Ascending aorta (tissue), 2 donors: Measurements from ENCODE around the gene TYMP. TPM values are rescaled to one million over a fixed set of nuclear protein-coding genes. Genes with fewer than 3 reads are reported as not detected.

Experiments
- DNase-seq, 2 donors: peaks; one replicate each; pipeline ENCODE4 v3.0.0-alpha.2; 2019; ENCODE audit warnings: low spot score in 2 of 2
- H3K27ac ChIP-seq, 2 donors: fragments of 200-600 bp; sonication (generic); one replicate each; pipeline ENCODE4 v1.5.1; 2016 to 2017; ENCODE audit warnings: mild to moderate bottlenecking in 1 of 2
- H3K27me3 ChIP-seq: fragments of 200-600 bp; sonication (generic); one replicate; pipeline ENCODE4 v1.5.1; 2017
- H3K36me3 ChIP-seq, 2 donors: fragments of 200-600 bp; sonication (generic); one replicate each; pipeline ENCODE4 v1.5.1; 2016
- H3K4me1 ChIP-seq, 2 donors: fragments of 200-600 bp; sonication (generic); one replicate each; pipeline ENCODE4 v1.5.1; 2016 to 2017; ENCODE audit warnings: mild to moderate bottlenecking in 1 of 2
- H3K4me3 ChIP-seq, 2 donors: fragments of 200-600 bp; sonication (generic); one replicate each; pipeline ENCODE4 v1.5.1; 2016 to 2017; ENCODE audit warnings: mild to moderate bottlenecking in 1 of 2
- H3K9me3 ChIP-seq, 2 donors: fragments of 200-600 bp; sonication (generic); one replicate each; pipeline ENCODE4 v1.5.1; 2016
- CTCF ChIP-seq, 3 experiments: fragments of 200-600 bp in 2 of 3; fragments of 450-650 bp in 1 of 3; sonication (generic) in 2 of 3; IDR thresholded peaks; one replicate each; pipeline ENCODE4 v1.5.1; 2016 to 2019; ENCODE audit warnings: antibody characterized with exemption in 3 of 3, mild to moderate bottlenecking in 1 of 3, moderate library complexity in 1 of 3
- intact Hi-C: fragments of 100-400 bp; cut with DNase I; formaldehyde crosslinking; loops from one replicate; pipeline ENCODE4 v1.15.1; 2023
- total RNA-seq: library from RNA; depleted of rRNA; stranded (reverse); fragments of >200 nt; gene quantifications from one replicate; pipeline ENCODE4 v1.1.0, GENCODE V29; 2016

The TYMP gene
- total RNA-seq, 1 donor from 2014 or later = 150 TPM

- Histone ChIP-seq H3K4me3 (no peak within 1 kb of the TSS), H3K36me3 (no peaks in the 10 kb centered on the region), H3K4me1 (peaks cover 0 to 1% of the 10 kb centered on the region in 2 donors), H3K9me3 (no peaks in the 10 kb centered on the region), H3K27ac (no peak within 1 kb of the TSS), H3K27me3 (peaks cover 10% of the 10 kb centered on the region)
- no peak for TF ChIP-seq CTCF (IDR thresholded peaks at IDR 0.05)
- intact Hi-C loops = no loop called here
- DNase-seq = no peak
Measured at GRCh38 chr22:50486561-50487289, 43.1 kb downstream of the TYMP start, which contains the start of gene MIOX. MIOX (plus strand) TSS chr22:50486859; CDS start chr22:50486898, 39 bp downstream.

GRCh38 chr22:50485221-50486131 is 44.3 kb downstream of the TYMP start:
- Histone ChIP-seq H3K9me3 (no peaks in the 10 kb centered on the region), H3K27me3 (peaks cover 20% of the 10 kb centered on the region), H3K4me1 (peaks cover 0 to 3% of the 10 kb centered on the region in 2 donors), H3K4me3 (no peak overlapping the region), H3K27ac (no peak overlapping the region), H3K36me3 (no peaks in the 10 kb centered on the region)
- no peak for DNase-seq
- intact Hi-C loops = no loop called here
- TF ChIP-seq CTCF (IDR thresholded peaks at IDR 0.05) = no peak

GRCh38 chr22:50483977-50484853 is 45.6 kb downstream of the TYMP start:
- Histone ChIP-seq H3K27me3 (peaks cover 20% of the 10 kb centered on the region), H3K4me1 (peaks cover 0 to 3% of the 10 kb centered on the region in 2 donors), H3K9me3 (no peaks in the 10 kb centered on the region), H3K4me3 (no peak overlapping the region), H3K36me3 (no peaks in the 10 kb centered on the region), H3K27ac (no peak overlapping the region)
- intact Hi-C loops = no loop called here
- no peak for TF ChIP-seq CTCF (IDR thresholded peaks at IDR 0.05)
- DNase-seq = no peak

GRCh38 chr22:50483556-50483955 is 46.3 kb downstream of the TYMP start:
- no peak overlapping the region for H3K4me3 ChIP-seq
- DNase-seq = no peak
- intact Hi-C loops = no loop called here
- H3K27me3 ChIP-seq = peaks cover 20% of the 10 kb centered on the region
- H3K27ac ChIP-seq = no peak overlapping the region
- no peak for TF ChIP-seq CTCF (IDR thresholded peaks at IDR 0.05)
- H3K4me1 ChIP-seq = peaks cover 0 to 3% of the 10 kb centered on the region in 2 donors
- H3K9me3 ChIP-seq = no peaks in the 10 kb centered on the region
- H3K36me3 ChIP-seq = no peaks in the 10 kb centered on the region

GRCh38 chr22:50483106-50483505 is 46.7 kb downstream of the TYMP start:
- no peak overlapping the region for H3K27ac ChIP-seq
- peaks cover 20% of the 10 kb centered on the region for H3K27me3 ChIP-seq
- TF ChIP-seq CTCF (IDR thresholded peaks at IDR 0.05) = no peak
- intact Hi-C loops = no loop called here
- no peaks in the 10 kb centered on the region for H3K36me3 ChIP-seq
- H3K9me3 ChIP-seq = no peaks in the 10 kb centered on the region
- DNase-seq = no peak
- peaks cover 0 to 3% of the 10 kb centered on the region in 2 donors for H3K4me1 ChIP-seq
- H3K4me3 ChIP-seq = no peak overlapping the region
